A549 (cell line): ENCODE data around the gene PCDH9. TPM values are rescaled to one million over a fixed set of nuclear protein-coding genes. Genes with fewer than 3 reads are reported as not detected.
A peak's percentile ranks its signal among the peaks of the same experiment; 100 is the strongest.

Source experiments
- ATAC-seq, 2 experiments: fragments of 200-7000 bp in 1 of 2; fragments of >200 bp in 1 of 2; cut with Nextera tagmentation in 1 of 2; cut with Tn5 transposase in 1 of 2; 3 replicates each; pipeline versions ENCODE4 v1.8.0 to v1.9.1; 2018 to 2020; ENCODE audit warnings: mild to moderate bottlenecking in 1 of 2, moderate library complexity in 1 of 2
- CTCF ChIA-PET: fragments of 300-600 bp; sonication (Branson Sonifier 250); formaldehyde crosslinking; extraction: SDS; loops from one replicate; lab custom pipeline; 2021; ENCODE audit warnings: antibody characterized with exemption, inconsistent platforms; lab: Yijun Ruan, JAX
- POLR2A ChIA-PET: fragments of 350-600 bp; formaldehyde crosslinking; extraction: SDS; loops from one replicate; lab custom pipeline; 2021; ENCODE audit warnings: antibody characterized with exemption, inconsistent platforms; lab: Yijun Ruan, JAX
- DNase-seq, 2 experiments: peaks; one replicate each; pipeline versions ENCODE4 v3.0.0 to v3.0.0-alpha.2; 2011 to 2016; ENCODE audit warnings: low read depth in 1 of 2, low spot score in 1 of 2
- FAIRE-seq: peaks from 2 replicates; lab custom pipeline; 2011; peaks lifted over from hg19 to GRCh38; lab: Jason Lieb, UNC
- H3K27ac ChIP-seq, 2 experiments: fragments of >200 bp; sonication (Bioruptor Twin); formaldehyde crosslinking; 3 replicates each; pipeline ENCODE4 v1.5.1; 2016 to 2017
- H3K4me1 ChIP-seq: fragments of >200 bp; sonication (Bioruptor Twin); formaldehyde crosslinking; 3 replicates; pipeline ENCODE4 v1.6.1; 2016
- H3K4me2 ChIP-seq: fragments of >200 bp; sonication (Bioruptor Twin); formaldehyde crosslinking; 3 replicates; pipeline ENCODE4 v1.6.1; 2016
- H3K4me3 ChIP-seq: fragments of >200 bp; sonication (Bioruptor Twin); formaldehyde crosslinking; 3 replicates; pipeline ENCODE4 v1.5.1; 2016
- H3K9me3 ChIP-seq: fragments of >200 bp; sonication (Bioruptor Twin); formaldehyde crosslinking; 3 replicates; pipeline ENCODE4 v1.6.1; 2016
- CBX2 ChIP-seq: fragments of 200-600 bp; sonication (generic); IDR thresholded peaks from 2 replicates; pipeline ENCODE4 v1.6.1; 2016; ENCODE audit warnings: low read depth, mild to moderate bottlenecking, borderline replicate concordance
- CHD2 ChIP-seq: fragments of 150-350 bp; IDR thresholded peaks from 2 replicates; pipeline ENCODE4 v1.6.1; 2014; ENCODE audit warnings: low read length; ENCODE audit not compliant: partially characterized antibody
- EHF ChIP-seq: fragments of 250-450 bp; sonication (Bioruptor Pico); IDR thresholded peaks from 2 replicates; pipeline ENCODE4 v1.5.0; 2020; ENCODE audit warnings: mild to moderate bottlenecking
- EHMT2 ChIP-seq: fragments of 200-600 bp; sonication (generic); IDR thresholded peaks from 2 replicates; pipeline ENCODE4 v1.6.1; 2016; ENCODE audit warnings: antibody characterized with exemption, low read depth, mild to moderate bottlenecking, moderate library complexity
- FOSB ChIP-seq: fragments of 250-450 bp; sonication (Bioruptor Pico); IDR thresholded peaks from 2 replicates; pipeline ENCODE4 v1.5.0; 2020; ENCODE audit warnings: mild to moderate bottlenecking, moderate library complexity
- HEYL ChIP-seq: fragments of 250-450 bp; sonication (Bioruptor Pico); IDR thresholded peaks from 2 replicates; pipeline ENCODE4 v1.8.0; 2021; ENCODE audit warnings: mild to moderate bottlenecking, moderate library complexity
- HOXB5 ChIP-seq: fragments of 250-450 bp; sonication (Bioruptor Pico); IDR thresholded peaks from 2 replicates; pipeline ENCODE4 v1.5.0; 2020; ENCODE audit warnings: mild to moderate bottlenecking, moderate library complexity
- KDM1A ChIP-seq: fragments of 200-600 bp; sonication (generic); IDR thresholded peaks from 2 replicates; pipeline ENCODE4 v1.6.1; 2016; ENCODE audit warnings: low read depth, mild to moderate bottlenecking
- KDM5A ChIP-seq: fragments of 200-600 bp; sonication (generic); IDR thresholded peaks from 2 replicates; pipeline ENCODE4 v1.6.1; 2016; ENCODE audit warnings: antibody characterized with exemption, mild to moderate bottlenecking
- MAZ ChIP-seq: fragments of 150-350 bp; IDR thresholded peaks from 2 replicates; pipeline ENCODE4 v1.6.1; 2014; ENCODE audit warnings: antibody characterized with exemption, low read depth, low read length, borderline replicate concordance
- NFE2L2 ChIP-seq: fragments of 150-350 bp; conservative IDR thresholded peaks from 2 replicates; pipeline ENCODE4 v1.6.1; 2014; ENCODE audit warnings: low read length
- PBX3 ChIP-seq: IDR thresholded peaks from 2 replicates; pipeline ENCODE4 v1.6.1; 2012
- POLR2A ChIP-seq: IDR thresholded peaks from 2 replicates; pipeline ENCODE4 v1.6.1; 2012; ENCODE audit warnings: mild to moderate bottlenecking, low read length
- RAD21 ChIP-seq, 2 experiments: fragments of >200 bp in 1 of 2; sonication (Bioruptor Twin) in 1 of 2; formaldehyde crosslinking in 1 of 2; IDR thresholded peaks in 1 of 2; conservative IDR thresholded peaks in 1 of 2; 2 replicates in 1 of 2; 3 replicates in 1 of 2; pipeline ENCODE4 v1.6.1; 2012 to 2018; ENCODE audit warnings: inconsistent platforms in 1 of 2
- RARB ChIP-seq: fragments of 250-450 bp; sonication (Bioruptor Pico); IDR thresholded peaks from 2 replicates; pipeline ENCODE4 v1.8.0; 2021; ENCODE audit warnings: mild to moderate bottlenecking, moderate library complexity
- RCOR1 ChIP-seq: fragments of 150-350 bp; IDR thresholded peaks from 2 replicates; pipeline ENCODE4 v1.6.1; 2014; ENCODE audit warnings: antibody characterized with exemption, low read length, low read depth
- RNF2 ChIP-seq: fragments of 200-600 bp; sonication (generic); IDR thresholded peaks from 2 replicates; pipeline ENCODE4 v1.6.1; 2016; ENCODE audit warnings: low read depth, mild to moderate bottlenecking, antibody characterized with exemption, moderate library complexity, borderline replicate concordance
- SMC3 ChIP-seq: fragments of >200 bp; sonication (Bioruptor Twin); formaldehyde crosslinking; IDR thresholded peaks from 3 replicates; pipeline ENCODE4 v1.6.1; 2018; ENCODE audit warnings: inconsistent platforms
- SREBF2 ChIP-seq: fragments of 450-650 bp; IDR thresholded peaks from 2 replicates; pipeline ENCODE4 v1.6.1; 2014; ENCODE audit warnings: mild to moderate bottlenecking, moderate library complexity
- TFCP2L1 ChIP-seq: fragments of 250-450 bp; sonication (Bioruptor Pico); IDR thresholded peaks from 2 replicates; pipeline ENCODE4 v1.5.0; 2021; ENCODE audit warnings: mild to moderate bottlenecking
- ZNF302 ChIP-seq: fragments of 250-450 bp; sonication (Bioruptor Pico); IDR thresholded peaks from 2 replicates; pipeline ENCODE4 v1.9.0; 2021; ENCODE audit warnings: inconsistent platforms, mild to moderate bottlenecking, moderate library complexity
- ZSCAN20 ChIP-seq: fragments of 250-450 bp; sonication (Bioruptor Pico); IDR thresholded peaks from 2 replicates; pipeline ENCODE4 v1.8.0; 2022; ENCODE audit warnings: mild to moderate bottlenecking, moderate library complexity
- WGBS: methylation state at CpG from one replicate; pipeline ENCODE4 v1.1.6; 2017; ENCODE audit errors: missing lambda C conversion rate; 5-methylcytosine and 5-hydroxymethylcytosine counted together
- polyA plus RNA-seq, 4 experiments: library from polyadenylated mRNA; depleted of rRNA in 3 of 4; stranded (reverse); fragments of >200 nt; fragmentation: RNase III in 1 of 4; extraction: RNeasy Plus Mini Kit Qiagen cat#74134 plus additional on column Dnase treatment in 1 of 4; gene quantifications; 2 replicates in 3 of 4; 3 replicates in 1 of 4; pipeline ENCODE4 v1.2.3, GENCODE V29; 2011 to 2017
- TF ChIP-seq, protein P1 (sequence below): IDR thresholded peaks from 2 replicates; pipeline ENCODE4 v1.6.1; 2012
- TF ChIP-seq, protein P2 (sequence below): fragments of 250-450 bp; sonication (Bioruptor Pico); IDR thresholded peaks from 2 replicates; pipeline ENCODE4 v1.5.0; 2021; ENCODE audit warnings: mild to moderate bottlenecking, moderate library complexity, borderline replicate concordance

PCDH9 gene
- polyA plus RNA-seq, 2 of the 4 experiments (the other 2 are of a cell fraction) = 16.0 to 29.5 TPM

GRCh38 chr13:67119481-67119894 lies 110.6 kb downstream of the PCDH9 start (continued):
- TF ChIP-seq NFE2L2 (no peak), FOSB (CRISPR knock-in tag) (no peak), HOXB5 (CRISPR knock-in tag) (no peak), KDM1A (no peak), MAZ (no peak), RCOR1 (no peak)

- no peak for TF ChIP-seq RAD21 (conservative IDR thresholded peaks at IDR 0.05 in 1 of 2, IDR thresholded peaks at IDR 0.05 in 1 of 2)
- no peak for TF ChIP-seq TFCP2L1 (CRISPR knock-in tag)
- TF ChIP-seq CHD2 = no peak
- TF ChIP-seq KDM5A = no peak
- no peak for TF ChIP-seq EHMT2
- no peak for TF ChIP-seq ZSCAN20 (CRISPR knock-in tag)
- TF ChIP-seq ZNF302 = no peak
- TF ChIP-seq RNF2 = no peak
- FAIRE-seq = no peak
- Histone ChIP-seq H3K27ac (peak overlapping the region; percentile 93), H3K4me3 (no peak overlapping the region), H3K9me3 (no peaks in the 10 kb centered on the region), H3K4me1 (peaks cover 67% of the 10 kb centered on the region), H3K4me2 (peak overlapping the region; percentile 77)
- 18% methylated on average over 1 of the region's 1 CpG for WGBS
- DNase-seq = no peak
- ATAC-seq = no peak
- POLR2A ChIA-PET = no interaction called here
- CTCF ChIA-PET = no interaction called here
These were observed 111.9 kb downstream of the PCDH9 start for GRCh38 chr13:67118277-67118676.

DNA sequence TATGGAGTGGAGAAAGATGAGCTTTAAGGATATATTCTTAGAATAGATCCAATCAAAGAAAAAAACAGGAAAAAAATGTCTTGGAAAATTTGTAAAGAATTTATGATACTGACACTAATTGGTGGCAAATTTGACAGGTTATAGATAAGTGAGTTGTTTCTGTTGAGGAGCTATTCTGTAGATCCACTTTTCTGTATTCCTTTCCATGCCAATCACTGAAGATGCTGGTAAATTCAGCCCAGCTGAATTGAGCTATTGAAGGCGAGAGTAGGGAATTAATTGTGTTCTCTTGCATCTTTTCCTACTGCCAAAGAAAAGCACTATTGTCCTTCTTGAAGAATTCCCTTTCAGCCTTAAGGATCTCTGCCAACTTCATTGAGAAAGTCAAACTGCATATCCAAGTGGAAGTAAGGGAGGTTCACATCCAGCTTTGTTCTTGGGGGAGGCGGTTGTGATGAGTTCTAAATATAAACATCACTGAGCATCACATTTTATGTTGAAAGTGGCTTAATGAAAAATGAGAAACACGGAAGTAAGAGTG lies 113.1 kb downstream of the PCDH9 start:
- no peak for DNase-seq
- ChIA-PET CTCF (interaction anchor here (1.6 kb wide), 1 partner anchor 54 kb away, joined by 3 read pairs; no protein-coding TSS in a partner anchor), POLR2A (no interaction called here)
- no peaks in the 10 kb centered on the region for H3K9me3 ChIP-seq
- TF ChIP-seq ZSCAN20 (CRISPR knock-in tag) = no peak
- no peak for TF ChIP-seq PBX3
- TF ChIP-seq POLR2A = no peak
- TF ChIP-seq, protein P1, sequence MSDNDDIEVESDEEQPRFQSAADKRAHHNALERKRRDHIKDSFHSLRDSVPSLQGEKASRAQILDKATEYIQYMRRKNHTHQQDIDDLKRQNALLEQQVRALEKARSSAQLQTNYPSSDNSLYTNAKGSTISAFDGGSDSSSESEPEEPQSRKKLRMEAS = no peak
- TF ChIP-seq SREBF2 = no peak
- WGBS = 42% methylated on average over 3 of the region's 3 CpGs
- H3K4me3 ChIP-seq = no peak overlapping the region
- ATAC-seq = no peak
- H3K4me2 ChIP-seq = peak overlapping the region; percentile 77
- FAIRE-seq = no peak
- peak overlapping the region; percentile 93 for H3K27ac ChIP-seq
- H3K4me1 ChIP-seq = peaks cover 56% of the 10 kb centered on the region

- H3K4me3 ChIP-seq = no peak overlapping the region
- ChIA-PET POLR2A (no interaction called here), CTCF (no interaction called here)
- no peak overlapping the region for H3K4me2 ChIP-seq
- no peak for DNase-seq
- peak in 1 of 2 experiments; percentile 43; a peak in 2 of 6 replicates for ATAC-seq
- H3K9me3 ChIP-seq = peaks cover 18% of the 10 kb centered on the region; the same call in 2 of the 3 replicates
- H3K4me1 ChIP-seq = peaks cover 14% of the 10 kb centered on the region; the same call in 2 of the 3 replicates
- peak overlapping the region in 1 of 2 experiments; percentile 50; a peak in 1 of 6 replicates for H3K27ac ChIP-seq
- no CpG with 5 or more reads among the region's 2 CpGs for WGBS
- FAIRE-seq = no peak
- no peak for TF ChIP-seq RCOR1
- TF ChIP-seq EHF (CRISPR knock-in tag) = no peak
- TF ChIP-seq CHD2 = no peak
- TF ChIP-seq, protein P2, sequence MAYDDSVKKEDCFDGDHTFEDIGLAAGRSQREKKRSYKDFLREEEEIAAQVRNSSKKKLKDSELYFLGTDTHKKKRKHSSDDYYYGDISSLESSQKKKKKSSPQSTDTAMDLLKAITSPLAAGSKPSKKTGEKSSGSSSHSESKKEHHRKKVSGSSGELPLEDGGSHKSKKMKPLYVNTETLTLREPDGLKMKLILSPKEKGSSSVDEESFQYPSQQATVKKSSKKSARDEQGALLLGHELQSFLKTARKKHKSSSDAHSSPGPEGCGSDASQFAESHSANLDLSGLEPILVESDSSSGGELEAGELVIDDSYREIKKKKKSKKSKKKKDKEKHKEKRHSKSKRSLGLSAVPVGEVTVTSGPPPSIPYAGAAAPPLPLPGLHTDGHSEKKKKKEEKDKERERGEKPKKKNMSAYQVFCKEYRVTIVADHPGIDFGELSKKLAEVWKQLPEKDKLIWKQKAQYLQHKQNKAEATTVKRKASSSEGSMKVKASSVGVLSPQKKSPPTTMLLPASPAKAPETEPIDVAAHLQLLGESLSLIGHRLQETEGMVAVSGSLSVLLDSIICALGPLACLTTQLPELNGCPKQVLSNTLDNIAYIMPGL (CRISPR knock-in tag) = no peak
- TF ChIP-seq RARB (CRISPR knock-in tag) = no peak
- no peak for TF ChIP-seq HEYL (CRISPR knock-in tag)
- no peak for TF ChIP-seq SMC3
- TF ChIP-seq CBX2 = no peak
These were observed 122.2 kb downstream of the PCDH9 start for GRCh38 chr13:67107979-67108378.
